HepG2 (cell line): ENCODE results near the gene GPR25. TPM values are rescaled to one million over a fixed set of nuclear protein-coding genes. Genes with fewer than 3 reads are reported as not detected.

Source experiments
- ATAC-seq: fragments of 200-7000 bp; cut with Tn5 transposase; 3 replicates; pipeline ENCODE4 v1.9.1; 2020; ENCODE audit warnings: mild to moderate bottlenecking, moderate library complexity
- BruUV-seq: library from RNA; stranded (reverse); fragments of 400-500 nt; replicated peaks from 2 replicates; lab custom pipeline; 2021; lab: Mats Ljungman, UMichigan
- CTCF ChIA-PET: fragments of 300-600 bp; formaldehyde crosslinking; extraction: SDS; loops from one replicate; lab custom pipeline; 2021; ENCODE audit warnings: low total read pairs, inconsistent platforms, low intra/inter-chr PET ratio; lab: Yijun Ruan, JAX
- POLR2A ChIA-PET: fragments of 350-600 bp; sonication (Branson Sonifier 250); formaldehyde crosslinking; loops from one replicate; lab custom pipeline; 2020; ENCODE audit warnings: antibody characterized with exemption, inconsistent platforms; lab: Yijun Ruan, JAX
- DNase-seq: peaks from one replicate; pipeline ENCODE4 v3.0.0-alpha.2; 2015; ENCODE audit warnings: low spot score
- FAIRE-seq: peaks from 3 replicates; lab custom pipeline; 2011; peaks lifted over from hg19 to GRCh38; lab: Jason Lieb, UNC
- H2AFZ ChIP-seq: one replicate; pipeline ENCODE4 v1.6.1; 2011; ENCODE audit warnings: low read length, inconsistent platforms
- H3K27ac ChIP-seq: fragments of 300-600 bp; 3 replicates; pipeline ENCODE4 v1.8.0; 2011; ENCODE audit warnings: mixed run types, mild to moderate bottlenecking, mixed read lengths, low read length, inconsistent platforms; ENCODE audit not compliant: insufficient read depth; ENCODE audit errors: extremely low read length
- H3K27me3 ChIP-seq, 2 experiments: fragments of 200-600 bp in 1 of 2; 2 replicates in 1 of 2; 3 replicates in 1 of 2; pipeline versions ENCODE4 v1.6.0 to v1.8.0; 2011; ENCODE audit warnings: low read length in 2 of 2, mild to moderate bottlenecking in 2 of 2, moderate library complexity in 2 of 2, inconsistent platforms in 1 of 2; ENCODE audit not compliant: insufficient read depth in 2 of 2, control insufficient read depth in 1 of 2
- H3K36me3 ChIP-seq, 2 experiments: fragments of 200-600 bp in 1 of 2; replicated peaks in 1 of 2; 2 replicates in 1 of 2; 3 replicates in 1 of 2; pipeline versions ENCODE4 v1.5.1 to v1.8.0; 2011; ENCODE audit warnings: low read length in 2 of 2, inconsistent platforms in 1 of 2; ENCODE audit not compliant: insufficient read depth in 2 of 2, control insufficient read depth in 1 of 2
- H3K4me1 ChIP-seq: 2 replicates; pipeline ENCODE4 v1.5.1; 2012; ENCODE audit warnings: low read length, inconsistent platforms; ENCODE audit not compliant: insufficient read depth
- H3K4me2 ChIP-seq: 2 replicates; pipeline ENCODE4 v1.6.0; 2011; ENCODE audit warnings: low read depth, low read length, inconsistent platforms
- H3K4me3 ChIP-seq, 3 experiments: fragments of 200-600 bp in 1 of 3; sonication (generic), shearing (Covaris generic) in 1 of 3; replicated peaks in 1 of 3; 2 replicates each; pipeline ENCODE4 v1.5.1; 2011 to 2016; ENCODE audit warnings: low read length in 3 of 3, inconsistent platforms in 2 of 3, low read depth in 2 of 3, mild to moderate bottlenecking in 2 of 3, control low read depth in 1 of 3, mixed read lengths in 1 of 3; ENCODE audit not compliant: insufficient read depth in 1 of 3
- H3K79me2 ChIP-seq: one replicate; pipeline ENCODE4 v1.6.1; 2011; ENCODE audit warnings: low read length, inconsistent platforms; ENCODE audit not compliant: insufficient read depth
- H3K9ac ChIP-seq: 2 replicates; pipeline ENCODE4 v1.6.0; 2011; ENCODE audit warnings: mild to moderate bottlenecking, low read depth, low read length, inconsistent platforms; ENCODE audit not compliant: insufficient read depth
- H3K9me3 ChIP-seq: 2 replicates; pipeline ENCODE4 v1.5.1; 2012; ENCODE audit warnings: mild to moderate bottlenecking, low read length
- H4K20me1 ChIP-seq: 2 replicates; pipeline ENCODE4 v1.6.0; 2011; ENCODE audit warnings: inconsistent platforms, mild to moderate bottlenecking, low read length, moderate library complexity; ENCODE audit not compliant: insufficient read depth
- ATF3 ChIP-seq: sonication (generic); formaldehyde crosslinking; IDR thresholded peaks from 2 replicates; pipeline ENCODE4 v1.4.0; 2020; ENCODE audit warnings: missing genetic modification reagents
- HCFC1 ChIP-seq: fragments of 150-350 bp; IDR thresholded peaks from 2 replicates; pipeline ENCODE4 v1.6.1; 2014; ENCODE audit warnings: low read depth, low read length
- MBNL3 ChIP-seq: fragments of 250-450 bp; sonication (Bioruptor Pico); conservative IDR thresholded peaks from 2 replicates; pipeline ENCODE4 v1.8.0; 2022; ENCODE audit warnings: mild to moderate bottlenecking, inconsistent platforms
- NFE2 ChIP-seq: sonication (generic); formaldehyde crosslinking; IDR thresholded peaks from 2 replicates; pipeline ENCODE4 v1.4.0; 2020; ENCODE audit warnings: missing genetic modification reagents
- NFRKB ChIP-seq: fragments of 450-650 bp; IDR thresholded peaks from 2 replicates; pipeline ENCODE4 v1.6.1; 2017
- RBFOX2 ChIP-seq: fragments of 200-400 bp; formaldehyde crosslinking; IDR thresholded peaks from 2 replicates; pipeline ENCODE4 v1.6.1; 2017; ENCODE audit warnings: low read depth, mild to moderate bottlenecking, low read length
- RFX1 ChIP-seq: fragments of 450-650 bp; IDR thresholded peaks from 2 replicates; pipeline ENCODE4 v1.6.1; 2017
- SRSF4 ChIP-seq: fragments of 200-400 bp; formaldehyde crosslinking; IDR thresholded peaks from one replicate; pipeline ENCODE4 v1.6.1; 2018; ENCODE audit warnings: mild to moderate bottlenecking, low read depth, low read length, moderate library complexity; ENCODE audit not compliant: poor library complexity, severe bottlenecking
- ZNF367 ChIP-seq: sonication (generic); formaldehyde crosslinking; IDR thresholded peaks from 2 replicates; pipeline ENCODE4 v1.4.0; 2020; ENCODE audit warnings: missing genetic modification reagents, borderline replicate concordance
- ZNF7 ChIP-seq: IDR thresholded peaks from 2 replicates; pipeline ENCODE4 v1.6.1; 2016; ENCODE audit warnings: missing biosample characterization, missing genetic modification reagents
- ZNF788 ChIP-seq: sonication (generic); formaldehyde crosslinking; IDR thresholded peaks from 2 replicates; pipeline ENCODE4 v1.5.0; 2020; ENCODE audit warnings: mild to moderate bottlenecking, missing genetic modification reagents, borderline replicate concordance
- whole genome bisulfite sequencing: methylation state at CpG from one replicate; pipeline ENCODE4 v1.1.6; 2017; ENCODE audit warnings: low lambda C conversion rate; 5-methylcytosine and 5-hydroxymethylcytosine counted together
- in situ Hi-C: cut with HindIII; loops from 2 replicates; pipeline ENCODE4 v1.10.0; 2017; ENCODE audit warnings: low pct_unique_long_range_greater_than_20kb; ENCODE audit not compliant: extremely low pct_ligation_motif_present
- intact Hi-C: fragments of 100-400 bp; cut with micrococcal nuclease; formaldehyde crosslinking; loops from one replicate; pipeline ENCODE4 v1.10.0; 2022; ENCODE audit not compliant: unreplicated experiment
- polyA plus RNA-seq, 8 experiments: library from polyadenylated mRNA; depleted of rRNA in 3 of 8; stranded (reverse) in 7 of 8; unstranded in 1 of 8; fragments of >200 nt; fragmentation: Illumina TruSeq in 4 of 8; extraction: Trizol in 4 of 8; gene quantifications; 2 replicates each; pipeline versions ENCODE4 v1.2.1 to v1.2.3, GENCODE V29; 2011 to 2016; ENCODE audit warnings: low read depth in 4 of 8, missing spikeins in 1 of 8, mixed read lengths in 1 of 8; ENCODE audit not compliant: insufficient read depth in 1 of 8
- total RNA-seq, 5 experiments: library from RNA; depleted of rRNA; stranded (reverse); fragments of >200 nt; fragmentation: Illumina TruSeq; extraction: Trizol; gene quantifications; 2 replicates each; pipeline ENCODE4 v1.2.3, GENCODE V29; 2016; ENCODE audit warnings: low read depth in 1 of 5
- TF ChIP-seq, protein P1 (sequence below): sonication (generic); formaldehyde crosslinking; IDR thresholded peaks from one replicate; pipeline ENCODE4 v1.5.1; 2020; ENCODE audit warnings: mild to moderate bottlenecking, missing genetic modification reagents; ENCODE audit errors: not compliant biosample characterization

The GPR25 gene
- total and polyA plus RNA-seq, 2 of the 13 experiments (the other 11 are each of a cell fraction or from before 2014, with no cell fraction given), result not detected

DNA sequence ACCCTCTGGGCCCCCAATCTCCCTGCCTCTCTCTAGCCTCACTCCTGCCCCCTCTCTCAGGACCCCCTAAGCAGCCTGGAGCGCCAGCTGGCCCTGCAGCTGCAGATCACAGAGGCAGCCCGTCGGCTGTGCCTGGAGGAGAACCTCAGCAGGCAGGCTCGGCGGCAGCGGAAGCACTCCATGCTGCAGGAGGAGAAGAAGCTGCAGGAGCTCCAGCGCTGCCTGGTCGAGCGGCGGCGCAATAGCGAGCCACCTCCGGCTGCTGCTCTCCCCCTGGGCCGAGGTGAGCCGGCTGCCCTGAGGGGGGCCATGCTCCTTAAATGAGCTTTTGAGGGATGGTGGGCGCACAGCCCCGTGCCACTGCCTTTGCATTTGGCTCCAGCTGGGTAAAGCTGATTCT lies 28.1 kb downstream of the GPR25 start:
- CTCF ChIA-PET, result no interaction called here
- H3K9ac ChIP-seq, result no peak overlapping the region
- intact Hi-C loops, result no loop called here

GRCh38 chr1:200901350-200901749 lies 28.6 kb downstream of the GPR25 start:
- Histone ChIP-seq H3K27ac (no peak overlapping the region), H3K36me3 (peaks cover 6 to 27% of the 10 kb centered on the region in 2 experiments), H2AFZ (no peak overlapping the region), H3K9ac (no peak overlapping the region), H3K9me3 (no peaks in the 10 kb centered on the region), H3K4me3 (no peak overlapping the region), H3K27me3 (no peaks in the 10 kb centered on the region), H3K79me2 (peaks cover 5% of the 10 kb centered on the region), H3K4me2 (no peak overlapping the region), H3K4me1 (peaks cover 64% of the 10 kb centered on the region), H4K20me1 (no peaks in the 10 kb centered on the region)
- ChIA-PET CTCF (no interaction called here), POLR2A (interaction anchor here (1.0 to 2.3 kb wide), 3 partner anchors 11 to 16 kb away, joined by 5 to 9 read pairs (median 7); no protein-coding TSS in a partner anchor)
- no TSS peak for BruUV-seq
- WGBS, result 96% methylated on average over 5 of the region's 5 CpGs
- in situ Hi-C loops (no loop called here), intact Hi-C loops (no loop called here)
- no peak for DNase-seq
- no peak for FAIRE-seq
- no peak for ATAC-seq
- TF ChIP-seq, protein P1, sequence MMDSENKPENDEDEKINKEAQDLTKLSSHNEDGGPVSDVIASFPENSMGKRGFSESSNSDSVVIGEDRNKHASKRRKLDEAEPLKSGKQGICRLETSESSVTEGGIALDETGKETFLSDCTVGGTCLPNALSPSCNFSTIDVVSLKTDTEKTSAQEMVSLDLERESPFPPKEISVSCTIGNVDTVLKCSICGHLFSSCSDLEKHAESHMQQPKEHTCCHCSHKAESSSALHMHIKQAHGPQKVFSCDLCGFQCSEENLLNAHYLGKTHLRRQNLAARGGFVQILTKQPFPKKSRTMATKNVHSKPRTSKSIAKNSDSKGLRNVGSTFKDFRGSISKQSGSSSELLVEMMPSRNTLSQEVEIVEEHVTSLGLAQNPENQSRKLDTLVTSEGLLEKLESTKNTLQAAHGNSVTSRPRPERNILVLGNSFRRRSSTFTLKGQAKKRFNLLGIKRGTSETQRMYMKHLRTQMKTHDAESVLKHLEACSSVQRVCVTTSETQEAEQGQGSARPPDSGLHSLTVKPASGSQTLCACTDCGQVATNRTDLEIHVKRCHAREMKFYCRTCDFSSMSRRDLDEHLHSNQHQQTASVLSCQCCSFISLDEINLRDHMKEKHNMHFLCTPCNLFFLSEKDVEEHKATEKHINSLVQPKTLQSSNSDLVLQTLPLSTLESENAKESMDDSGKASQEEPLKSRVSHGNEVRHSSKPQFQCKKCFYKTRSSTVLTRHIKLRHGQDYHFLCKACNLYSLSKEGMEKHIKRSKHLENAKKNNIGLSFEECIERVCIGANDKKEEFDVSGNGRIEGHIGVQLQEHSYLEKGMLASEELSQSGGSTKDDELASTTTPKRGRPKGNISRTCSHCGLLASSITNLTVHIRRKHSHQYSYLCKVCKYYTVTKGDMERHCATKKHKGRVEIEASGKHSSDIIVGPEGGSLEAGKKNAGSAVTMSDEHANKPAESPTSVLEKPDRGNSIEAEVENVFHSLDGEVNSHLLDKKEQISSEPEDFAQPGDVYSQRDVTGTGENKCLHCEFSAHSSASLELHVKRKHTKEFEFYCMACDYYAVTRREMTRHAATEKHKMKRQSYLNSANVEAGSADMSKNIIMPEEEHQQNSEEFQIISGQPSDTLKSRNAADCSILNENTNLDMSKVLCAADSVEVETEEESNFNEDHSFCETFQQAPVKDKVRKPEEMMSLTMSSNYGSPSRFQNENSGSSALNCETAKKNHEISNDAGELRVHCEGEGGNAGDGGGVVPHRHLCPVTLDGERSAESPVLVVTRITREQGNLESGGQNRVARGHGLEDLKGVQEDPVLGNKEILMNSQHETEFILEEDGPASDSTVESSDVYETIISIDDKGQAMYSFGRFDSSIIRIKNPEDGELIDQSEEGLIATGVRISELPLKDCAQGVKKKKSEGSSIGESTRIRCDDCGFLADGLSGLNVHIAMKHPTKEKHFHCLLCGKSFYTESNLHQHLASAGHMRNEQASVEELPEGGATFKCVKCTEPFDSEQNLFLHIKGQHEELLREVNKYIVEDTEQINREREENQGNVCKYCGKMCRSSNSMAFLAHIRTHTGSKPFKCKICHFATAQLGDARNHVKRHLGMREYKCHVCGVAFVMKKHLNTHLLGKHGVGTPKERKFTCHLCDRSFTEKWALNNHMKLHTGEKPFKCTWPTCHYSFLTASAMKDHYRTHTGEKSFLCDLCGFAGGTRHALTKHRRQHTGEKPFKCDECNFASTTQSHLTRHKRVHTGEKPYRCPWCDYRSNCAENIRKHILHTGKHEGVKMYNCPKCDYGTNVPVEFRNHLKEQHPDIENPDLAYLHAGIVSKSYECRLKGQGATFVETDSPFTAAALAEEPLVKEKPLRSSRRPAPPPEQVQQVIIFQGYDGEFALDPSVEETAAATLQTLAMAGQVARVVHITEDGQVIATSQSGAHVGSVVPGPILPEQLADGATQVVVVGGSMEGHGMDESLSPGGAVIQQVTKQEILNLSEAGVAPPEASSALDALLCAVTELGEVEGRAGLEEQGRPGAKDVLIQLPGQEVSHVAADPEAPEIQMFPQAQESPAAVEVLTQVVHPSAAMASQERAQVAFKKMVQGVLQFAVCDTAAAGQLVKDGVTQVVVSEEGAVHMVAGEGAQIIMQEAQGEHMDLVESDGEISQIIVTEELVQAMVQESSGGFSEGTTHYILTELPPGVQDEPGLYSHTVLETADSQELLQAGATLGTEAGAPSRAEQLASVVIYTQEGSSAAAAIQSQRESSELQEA (CRISPR knock-in tag), result no peak
- TF ChIP-seq NFE2 (CRISPR knock-in tag) (no peak), ZNF7 (CRISPR knock-in tag) (no peak), ATF3 (CRISPR knock-in tag) (no peak), MBNL3 (CRISPR knock-in tag) (no peak), ZNF788 (CRISPR knock-in tag) (no peak), NFRKB (no peak), RFX1 (no peak), HCFC1 (no peak), SRSF4 (no peak)

More for the DNA sequence above, 28.1 kb downstream of the GPR25 start:
- ATAC-seq, result no peak
- Histone ChIP-seq H3K36me3 (peaks cover 6 to 27% of the 10 kb centered on the region in 2 experiments), H4K20me1 (no peaks in the 10 kb centered on the region), H3K4me2 (no peak overlapping the region), H3K4me1 (peaks cover 63% of the 10 kb centered on the region), H3K4me3 (no peak overlapping the region), H3K27me3 (no peaks in the 10 kb centered on the region), H2AFZ (no peak overlapping the region), H3K79me2 (peaks cover 5% of the 10 kb centered on the region), H3K27ac (no peak overlapping the region), H3K9me3 (no peaks in the 10 kb centered on the region)
- no peak for FAIRE-seq
- BruUV-seq, result no TSS peak
- in situ Hi-C loops, result no loop called here
- POLR2A ChIA-PET, result interaction anchor here (2.3 kb wide), 1 partner anchor 16 kb away, joined by 9 read pairs; no protein-coding TSS in a partner anchor
- no peak for DNase-seq
- TF ChIP-seq ZNF367 (CRISPR knock-in tag) (no peak), RBFOX2 (peak; percentile 27; the same call in 1 of the 2 replicates)
- WGBS, result 87% methylated on average over 3 of the region's 17 CpGs
